DND-41 (cell line): Measurements from ENCODE around the gene MMS22L.

Experiments used
- CTCF ChIP-seq: IDR thresholded peaks from 2 replicates; pipeline ENCODE4 v1.5.1; 2012; ENCODE audit warnings: borderline replicate concordance, low read length, moderate library complexity, mild to moderate bottlenecking; ENCODE audit not compliant: poor library complexity, severe bottlenecking; ENCODE audit errors: extremely low read depth
- EZH2 ChIP-seq: IDR thresholded peaks from 3 replicates; pipeline ENCODE4 v1.6.1; 2012; ENCODE audit warnings: borderline replicate concordance, low read depth, mild to moderate bottlenecking, moderate library complexity, low read length, inconsistent platforms; ENCODE audit not compliant: severe bottlenecking

DNA sequence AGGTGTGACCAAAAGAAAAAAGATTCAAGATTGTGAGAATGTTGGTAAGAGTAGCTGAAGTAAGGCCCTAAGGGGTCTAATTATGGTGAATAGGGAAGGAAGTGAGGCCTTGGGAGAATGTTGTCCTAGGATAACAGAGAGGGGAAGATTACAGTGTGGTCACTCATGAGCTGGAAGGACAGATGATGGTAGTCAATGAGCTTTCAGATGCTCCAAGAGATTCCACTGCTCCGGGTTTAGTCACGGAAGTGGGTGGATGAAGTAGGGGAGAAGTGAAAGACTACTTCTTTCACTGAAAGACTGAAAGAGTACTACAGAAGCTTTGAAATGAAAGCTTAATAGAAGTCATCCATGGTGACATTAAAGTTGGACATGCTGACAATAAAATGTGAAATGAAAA is 108.5 kb downstream of the MMS22L start:
- TF ChIP-seq CTCF (no peak), EZH2 (no peak)
